ENCODE data around the gene RTN4RL1. TPM values are rescaled to one million over a fixed set of nuclear protein-coding genes. Genes with fewer than 3 reads are reported as not detected.

The RTN4RL1 gene
- total RNA-seq, 1 donor from 2014 or later, result 50.3 TPM

DNA sequence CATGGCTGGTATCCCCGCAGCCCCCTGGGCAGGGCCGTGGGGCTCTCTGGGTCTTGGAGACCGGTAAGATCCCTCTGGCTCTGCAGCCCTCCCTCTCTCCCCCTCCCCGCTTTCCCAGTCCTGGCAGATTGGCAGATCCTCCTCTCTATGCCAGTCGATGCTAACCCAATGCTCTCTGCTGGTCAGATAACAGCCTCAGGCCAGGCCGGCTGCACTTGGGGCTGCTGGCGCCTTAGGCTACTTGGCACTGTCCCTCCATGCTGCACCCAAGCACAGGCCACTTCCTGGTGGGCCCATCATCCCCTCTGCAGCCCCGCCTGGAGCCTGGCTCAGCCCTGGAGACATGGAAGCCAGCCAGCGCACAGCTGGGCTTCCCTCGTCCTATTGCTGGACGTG is 81.7 kb downstream of the RTN4RL1 start:
- H3K27ac Mint-ChIP-seq (ENCODE audit: unreplicated experiment), result no peak overlapping the region
- no peak overlapping the region for H3K4me3 Mint-ChIP-seq (ENCODE audit: unreplicated experiment)
- H3K36me3 Mint-ChIP-seq (ENCODE audit: unreplicated experiment), result peaks cover 5% of the 10 kb centered on the region
- TF ChIP-seq CTCF (IDR thresholded peaks at IDR 0.05; ENCODE audit: partially characterized antibody, unreplicated experiment), result no peak
- H3K9me3 Mint-ChIP-seq (ENCODE audit: unreplicated experiment), result peaks cover 23% of the 10 kb centered on the region
- DNase-seq, result no peak
- H3K4me1 Mint-ChIP-seq (ENCODE audit: low read depth, unreplicated experiment), result peaks cover 34% of the 10 kb centered on the region
- peaks cover 21% of the 10 kb centered on the region for H3K27me3 Mint-ChIP-seq (ENCODE audit: unreplicated experiment)

GRCh38 chr17:1942666-1943435 is 82.3 kb downstream of the RTN4RL1 start:
- H3K27me3 Mint-ChIP-seq (ENCODE audit: unreplicated experiment), result peaks cover 21% of the 10 kb centered on the region

GRCh38 chr17:1942066-1942365 is 83.1 kb downstream of the RTN4RL1 start:
- H3K4me3 Mint-ChIP-seq (ENCODE audit: unreplicated experiment), result no peak overlapping the region
- no peak for TF ChIP-seq CTCF (IDR thresholded peaks at IDR 0.05; ENCODE audit: partially characterized antibody, unreplicated experiment)
- peaks cover 21% of the 10 kb centered on the region for H3K27me3 Mint-ChIP-seq (ENCODE audit: unreplicated experiment)
- no peak for DNase-seq
- H3K4me1 Mint-ChIP-seq (ENCODE audit: low read depth, unreplicated experiment), result peaks cover 25% of the 10 kb centered on the region
- H3K27ac Mint-ChIP-seq (ENCODE audit: unreplicated experiment), result no peak overlapping the region
- peaks cover 24% of the 10 kb centered on the region for H3K9me3 Mint-ChIP-seq (ENCODE audit: unreplicated experiment)
- peaks cover 5% of the 10 kb centered on the region for H3K36me3 Mint-ChIP-seq (ENCODE audit: unreplicated experiment)

More at GRCh38 chr17:1942666-1943435, 82.3 kb downstream of the RTN4RL1 start:
- Mint-ChIP-seq H3K4me3 (ENCODE audit: unreplicated experiment) (no peak overlapping the region), H3K4me1 (ENCODE audit: low read depth, unreplicated experiment) (peaks cover 32% of the 10 kb centered on the region), H3K27ac (ENCODE audit: unreplicated experiment) (no peak overlapping the region), H3K36me3 (ENCODE audit: unreplicated experiment) (peaks cover 5% of the 10 kb centered on the region), H3K9me3 (ENCODE audit: unreplicated experiment) (peaks cover 24% of the 10 kb centered on the region)
- no peak for DNase-seq
- no peak for TF ChIP-seq CTCF (IDR thresholded peaks at IDR 0.05; ENCODE audit: partially characterized antibody, unreplicated experiment)

GRCh38 chr17:1941272-1942065 is 83.7 kb downstream of the RTN4RL1 start:
- peaks cover 18% of the 10 kb centered on the region for H3K27me3 Mint-ChIP-seq (ENCODE audit: unreplicated experiment)
- H3K27ac Mint-ChIP-seq (ENCODE audit: unreplicated experiment), result no peak overlapping the region
- H3K4me3 Mint-ChIP-seq (ENCODE audit: unreplicated experiment), result no peak overlapping the region
- H3K4me1 Mint-ChIP-seq (ENCODE audit: low read depth, unreplicated experiment), result peaks cover 19% of the 10 kb centered on the region
- peaks cover 2% of the 10 kb centered on the region for H3K36me3 Mint-ChIP-seq (ENCODE audit: unreplicated experiment)
- TF ChIP-seq CTCF (IDR thresholded peaks at IDR 0.05; ENCODE audit: partially characterized antibody, unreplicated experiment), result no peak
- H3K9me3 Mint-ChIP-seq (ENCODE audit: unreplicated experiment), result peaks cover 19% of the 10 kb centered on the region
- no peak for DNase-seq

- TF ChIP-seq CTCF (IDR thresholded peaks at IDR 0.05; ENCODE audit: partially characterized antibody, unreplicated experiment), result no peak
- Mint-ChIP-seq H3K9me3 (ENCODE audit: unreplicated experiment) (peaks cover 17% of the 10 kb centered on the region), H3K27ac (ENCODE audit: unreplicated experiment) (no peak overlapping the region), H3K4me1 (ENCODE audit: low read depth, unreplicated experiment) (peaks cover 16% of the 10 kb centered on the region), H3K4me3 (ENCODE audit: unreplicated experiment) (no peak overlapping the region), H3K36me3 (ENCODE audit: unreplicated experiment) (no peaks in the 10 kb centered on the region), H3K27me3 (ENCODE audit: unreplicated experiment) (peaks cover 15% of the 10 kb centered on the region)
- DNase-seq, result no peak
Measured at GRCh38 chr17:1940810-1941185, 84.3 kb downstream of the RTN4RL1 start.

Measured in glutamatergic neuron (in vitro differentiated cells).